ENCODE results near the gene IGFBPL1. TPM values are rescaled to one million over a fixed set of nuclear protein-coding genes. Genes with fewer than 3 reads are reported as not detected.

IGFBPL1 gene
- total RNA-seq, 1 donor from 2014 or later: 0.35 TPM

GRCh38 chr9:38395653-38396370 lies 28.4 kb downstream of the IGFBPL1 start:
- H3K4me1 ChIP-seq: peaks cover 10% of the 10 kb centered on the region
- intact Hi-C loops (cut with DNase I): no loop called here
- ATAC-seq: no peak

GRCh38 chr9:38394416-38394815 lies 29.8 kb downstream of the IGFBPL1 start:
- no peaks in the 10 kb centered on the region for H3K27me3 ChIP-seq (ENCODE audit: low read depth)
- no peak for DNase-seq
- no peak overlapping the region for H3K27ac ChIP-seq
- intact Hi-C loops (cut with DNase I): no loop called here
- H3K4me1 ChIP-seq: peaks cover 10% of the 10 kb centered on the region
- no peaks in the 10 kb centered on the region for H3K9me3 ChIP-seq
- H3K4me3 ChIP-seq: no peak overlapping the region
- H3K36me3 ChIP-seq: peaks cover 15% of the 10 kb centered on the region
- ATAC-seq: no peak
- no peak for TF ChIP-seq CTCF (IDR thresholded peaks at IDR 0.05)

More at GRCh38 chr9:38395653-38396370, 28.4 kb downstream of the IGFBPL1 start:
- DNase-seq: no peak
- no peak for TF ChIP-seq CTCF (IDR thresholded peaks at IDR 0.05)
- H3K9me3 ChIP-seq: no peaks in the 10 kb centered on the region
- H3K27me3 ChIP-seq (ENCODE audit: low read depth): no peaks in the 10 kb centered on the region
- peaks cover 15% of the 10 kb centered on the region for H3K36me3 ChIP-seq
- H3K4me3 ChIP-seq: no peak overlapping the region
- H3K27ac ChIP-seq: no peak overlapping the region

DNA sequence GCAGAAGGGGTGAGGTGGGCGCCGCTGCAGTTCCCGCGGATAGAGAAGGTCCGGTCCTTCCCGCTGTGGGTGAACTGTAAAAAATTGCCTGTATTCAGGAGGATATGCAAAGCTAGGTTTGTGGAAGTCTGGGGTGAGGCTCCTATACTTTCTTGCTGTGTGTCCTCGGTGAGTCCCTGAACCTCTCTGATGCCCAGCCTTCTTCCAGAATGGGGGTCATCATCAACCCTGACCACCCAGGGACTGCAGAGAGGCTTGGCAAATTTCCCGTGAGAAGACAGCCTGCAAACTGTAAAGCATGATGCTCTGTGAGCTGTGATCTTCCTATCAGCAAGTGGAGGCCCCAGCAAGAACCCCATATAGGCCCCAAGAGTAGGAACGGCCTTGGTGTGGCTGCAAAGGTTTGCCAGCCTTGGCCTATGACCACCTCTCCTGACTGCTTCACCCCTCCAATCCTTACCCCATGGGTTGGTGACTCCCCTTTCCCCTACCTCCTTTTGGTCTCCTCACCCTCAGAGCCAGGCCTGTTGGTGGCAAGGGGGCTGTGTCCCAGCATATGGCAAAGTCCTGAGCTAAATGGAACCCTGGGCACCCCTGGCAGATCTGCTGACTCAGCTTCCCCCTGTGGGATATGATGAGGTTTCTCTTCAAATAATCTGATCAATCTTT lies 31.0 kb downstream of the IGFBPL1 start:
- Histone ChIP-seq H3K27me3 (ENCODE audit: low read depth) (no peaks in the 10 kb centered on the region), H3K4me3 (peak overlapping the region; percentile 84), H3K27ac (peak overlapping the region; percentile 63), H3K4me1 (peaks cover 10% of the 10 kb centered on the region), H3K9me3 (no peaks in the 10 kb centered on the region), H3K36me3 (peaks cover 15% of the 10 kb centered on the region)
- DNase-seq (no peak), ATAC-seq (no peak)
- intact Hi-C loops (cut with DNase I): no loop called here
- no peak for TF ChIP-seq CTCF (IDR thresholded peaks at IDR 0.05)

GRCh38 chr9:38392235-38393127 lies 31.8 kb downstream of the IGFBPL1 start, which contains the start of gene ALDH1B1:
Gene ALDH1B1 (plus strand): TSS chr9:38392702. CDS start chr9:38395749, 3,047 bp downstream.
- Histone ChIP-seq H3K27ac (peak within 1 kb of the TSS; percentile 63), H3K4me3 (peak within 1 kb of the TSS; percentile 84), H3K9me3 (no peaks in the 10 kb centered on the region), H3K4me1 (peaks cover 10% of the 10 kb centered on the region), H3K27me3 (ENCODE audit: low read depth) (no peaks in the 10 kb centered on the region), H3K36me3 (peaks cover 15% of the 10 kb centered on the region)
- DNase-seq: peak; percentile 92
- intact Hi-C loops (cut with DNase I): no loop called here
- ATAC-seq: peak; percentile 99
- peak; percentile 6 for TF ChIP-seq CTCF (IDR thresholded peaks at IDR 0.05)
